ENCODE data around the gene KLRC4. TPM values are rescaled to one million over a fixed set of nuclear protein-coding genes. Genes with fewer than 3 reads are reported as not detected.
"Not testable (repeated sequence)": the region's sequence is repeated elsewhere in the genome, so short reads cannot be mapped to it uniquely, and the experiment has no call there.

KLRC4 gene
- total and polyA plus RNA-seq, 2 donors (not counting 3 experiments of a cell fraction or from before 2014, with no cell fraction given), result not detected

GRCh38 chr12:10390991-10391390 is 18.6 kb downstream of the KLRC4 start:
- H3K4me3 ChIP-seq (replicated peaks in 1 of 3; ENCODE audit: insufficient read depth in 1 of 3, low read depth in 1 of 3, low read length in 3 of 3); POLR2A ChIA-PET; H3K27me3 ChIP-seq (ENCODE audit: control insufficient read depth in 2 of 2, insufficient read depth in 2 of 2, low read length in 2 of 2); H3K4me1 ChIP-seq (ENCODE audit: control insufficient read depth, extremely low read depth, insufficient read depth, low read length); BruUV-seq (replicated peaks); H3K4me2 ChIP-seq (ENCODE audit: insufficient read depth, low read length); DNase-seq (ENCODE audit: low read depth, low spot score); H4K20me1 ChIP-seq (replicated peaks; ENCODE audit: control insufficient read depth, extremely low read depth, insufficient read depth, low read length); H3K9me3 ChIP-seq (replicated peaks; ENCODE audit: control insufficient read depth, insufficient read depth, low read length); H2AFZ ChIP-seq (ENCODE audit: low read depth, low read length); H3K27ac ChIP-seq (ENCODE audit: insufficient read depth, low read depth, low read length); H3K36me3 ChIP-seq (ENCODE audit: control insufficient read depth in 2 of 2, extremely low read depth in 1 of 2, insufficient read depth in 2 of 2, low read length in 2 of 2); H3K9me1 ChIP-seq (replicated peaks; ENCODE audit: control insufficient read depth, extremely low read depth, insufficient read depth, low read length); intact Hi-C loops (cut with micrococcal nuclease); dilution Hi-C loops (cut with MboI; ENCODE audit: extremely low pct_ligation_motif_present, low sequenced_read_pairs); H3K9ac ChIP-seq (replicated peaks; ENCODE audit: extremely low read depth, insufficient read depth, low read length); H3K79me2 ChIP-seq (ENCODE audit: control insufficient read depth, insufficient read depth, low read length); FAIRE-seq: not testable (repeated sequence)
- CTCF ChIA-PET, result interaction anchor here (1.0 kb wide), 1 partner anchor 26 kb away, joined by 3 read pairs; no protein-coding TSS in a partner anchor

- no TSS peak for BruUV-seq (replicated peaks)
- intact Hi-C loops (cut with micrococcal nuclease) (loop anchor here (5.0 kb wide), 1 partner anchor 107 kb away; no protein-coding TSS in a partner anchor), dilution Hi-C loops (cut with MboI; ENCODE audit: extremely low pct_ligation_motif_present, low sequenced_read_pairs) (no loop called here)
- H3K9ac ChIP-seq (replicated peaks; ENCODE audit: extremely low read depth, insufficient read depth, low read length), result no peak within 1 kb of the TSS
- CTCF ChIA-PET, result interaction anchor here (0.8 kb wide), 1 partner anchor 24 kb away, joined by 4 read pairs; no protein-coding TSS in a partner anchor
- POLR2A ChIA-PET, result no interaction called here
- H3K4me1 ChIP-seq (ENCODE audit: control insufficient read depth, extremely low read depth, insufficient read depth, low read length), result peaks cover 2% of the 10 kb centered on the region
- no peaks in the 10 kb centered on the region for H4K20me1 ChIP-seq (replicated peaks; ENCODE audit: control insufficient read depth, extremely low read depth, insufficient read depth, low read length)
- no peaks in the 10 kb centered on the region for H3K36me3 ChIP-seq (ENCODE audit: control insufficient read depth in 2 of 2, extremely low read depth in 1 of 2, insufficient read depth in 2 of 2, low read length in 2 of 2)
- no peaks in the 10 kb centered on the region for H3K9me3 ChIP-seq (replicated peaks; ENCODE audit: control insufficient read depth, insufficient read depth, low read length)
- no peak within 1 kb of the TSS for H3K4me2 ChIP-seq (ENCODE audit: insufficient read depth, low read length)
- no peak within 1 kb of the TSS for H2AFZ ChIP-seq (ENCODE audit: low read depth, low read length)
- H3K79me2 ChIP-seq (ENCODE audit: control insufficient read depth, insufficient read depth, low read length), result no peaks in the 10 kb centered on the region
- DNase-seq (ENCODE audit: low read depth, low spot score) (no peak), FAIRE-seq (no peak)
- no peaks in the 10 kb centered on the region for H3K27me3 ChIP-seq (ENCODE audit: control insufficient read depth in 2 of 2, insufficient read depth in 2 of 2, low read length in 2 of 2)
- no peak within 1 kb of the TSS for H3K27ac ChIP-seq (ENCODE audit: insufficient read depth, low read depth, low read length)
- no peaks in the 10 kb centered on the region for H3K9me1 ChIP-seq (replicated peaks; ENCODE audit: control insufficient read depth, extremely low read depth, insufficient read depth, low read length)
- no peak within 1 kb of the TSS for H3K4me3 ChIP-seq (replicated peaks in 1 of 3; ENCODE audit: insufficient read depth in 1 of 3, low read depth in 1 of 3, low read length in 3 of 3)
- TF ChIP-seq MAX (IDR thresholded peaks at IDR 0.05; ENCODE audit: insufficient read depth, insufficient read length) (no peak), MYC (IDR thresholded peaks at IDR 0.05; ENCODE audit: low read depth, low read length) (no peak), POLR2A (IDR thresholded peaks at IDR 0.05; ENCODE audit: low read depth, low read length) (no peak), CTCF (IDR thresholded peaks at IDR 0.05; ENCODE audit: extremely low read depth in 1 of 2, insufficient read depth in 1 of 2, low read depth in 1 of 2, low read length in 2 of 2) (no peak), FOS (IDR thresholded peaks at IDR 0.05; ENCODE audit: borderline replicate concordance, insufficient read depth, low read length) (no peak), GATA2 (IDR thresholded peaks at IDR 0.05; ENCODE audit: insufficient read depth, insufficient read length, low read depth, low read length) (no peak), EZH2 (IDR thresholded peaks at IDR 0.05; ENCODE audit: borderline replicate concordance, low read depth, low read length, severe bottlenecking) (no peak), JUN (IDR thresholded peaks at IDR 0.05; ENCODE audit: borderline replicate concordance, insufficient read depth, insufficient read length, low read depth) (no peak), POLR2AphosphoS5 (IDR thresholded peaks at IDR 0.05; ENCODE audit: insufficient read depth, low read depth, low read length) (no peak)
Measured at GRCh38 chr12:10389904-10390303, 19.7 kb downstream of the KLRC4 start, which contains the start of gene KLRK1. TSS of gene KLRK1 (minus strand) at chr12:10390041. CDS start at chr12:10388810, 1,231 bp downstream.

All from endothelial cell of umbilical vein (primary cell).